Omental fat pad (tissue), 4 donors: ENCODE measurements around the gene DLL4. TPM values are rescaled to one million over a fixed set of nuclear protein-coding genes. Genes with fewer than 3 reads are reported as not detected.

ENCODE experiments used
- ATAC-seq: fragments of 150-250 bp; one replicate; pipeline ENCODE4 v1.9.1; 2016; ENCODE audit warnings: mild to moderate bottlenecking, moderate library complexity; ENCODE audit not compliant: low FRiP score
- DNase-seq: peaks from one replicate; pipeline ENCODE4 v3.0.0-alpha.2; 2019; ENCODE audit warnings: low spot score
- CTCF ChIP-seq, 3 donors: fragments of 450-650 bp; IDR thresholded peaks; one replicate each; pipeline ENCODE4 v1.5.1; 2016 to 2017; ENCODE audit warnings: antibody characterized with exemption in 3 of 3, mild to moderate bottlenecking in 3 of 3, moderate library complexity in 2 of 3
- total RNA-seq, 4 donors: library from RNA; depleted of rRNA; stranded (reverse); fragments of >200 nt; gene quantifications; one replicate each; pipeline ENCODE4 v1.1.0, GENCODE V29; 2016

DLL4 gene
- total RNA-seq, 4 donors from 2014 or later, result 5.8 to 27.6 (median 10.1) TPM

- DNase-seq (no peak), ATAC-seq (no peak)
- TF ChIP-seq CTCF (IDR thresholded peaks at IDR 0.05), result no peak
These were observed 16.7 kb upstream of the DLL4 start for GRCh38 chr15:40912478-40912877.

GRCh38 chr15:40914013-40914412 is 15.1 kb upstream of the DLL4 start:
- TF ChIP-seq CTCF (IDR thresholded peaks at IDR 0.05), result no peak
- ATAC-seq (no peak), DNase-seq (no peak)

- TF ChIP-seq CTCF (IDR thresholded peaks at IDR 0.05), result no peak
- no peak for ATAC-seq
- DNase-seq, result no peak
These were observed 14.7 kb upstream of the DLL4 start for GRCh38 chr15:40914486-40914885.

GRCh38 chr15:40915116-40915661 is 14.0 kb upstream of the DLL4 start:
- no peak for ATAC-seq
- TF ChIP-seq CTCF (IDR thresholded peaks at IDR 0.05), result no peak

GRCh38 chr15:40915679-40916078 is 13.5 kb upstream of the DLL4 start:
- ATAC-seq (no peak), DNase-seq (no peak)
- TF ChIP-seq CTCF (IDR thresholded peaks at IDR 0.05), result no peak

More at GRCh38 chr15:40915116-40915661, 14.0 kb upstream of the DLL4 start:
- DNase-seq, result no peak

GRCh38 chr15:40917585-40917984 is 11.6 kb upstream of the DLL4 start:
- TF ChIP-seq CTCF (IDR thresholded peaks at IDR 0.05), result no peak
- no peak for ATAC-seq
- no peak for DNase-seq

GRCh38 chr15:40918146-40918798 is 10.9 kb upstream of the DLL4 start:
- ATAC-seq, result no peak
- no peak for TF ChIP-seq CTCF (IDR thresholded peaks at IDR 0.05)
- DNase-seq, result no peak
